Measurements from ENCODE around the gene SOX12. TPM values are rescaled to one million over a fixed set of nuclear protein-coding genes. Genes with fewer than 3 reads are reported as not detected.
A peak's percentile ranks its signal among the peaks of the same experiment; 100 is the strongest.

Gene SOX12
- total RNA-seq, 1 donor from 2014 or later = 10.2 TPM

- DNase-seq (ENCODE audit: low read depth) = no peak
- H3K4me3 ChIP-seq (ENCODE audit: low read depth, low read length) = no peak overlapping the region
- no peaks in the 10 kb centered on the region for H3K27me3 ChIP-seq (ENCODE audit: control insufficient read depth, insufficient read depth, low read length)
- TF ChIP-seq CTCF (IDR thresholded peaks at IDR 0.05; ENCODE audit: insufficient read depth, low read length, poor library complexity, severe bottlenecking) = no peak
- no peaks in the 10 kb centered on the region for H3K36me3 ChIP-seq (ENCODE audit: control insufficient read depth, insufficient read depth, low read length)
Observed at GRCh38 chr20:278607-279571, 46.5 kb upstream of the SOX12 start.

GRCh38 chr20:284172-284571, 41.2 kb upstream of the SOX12 start:
- no peaks in the 10 kb centered on the region for H3K27me3 ChIP-seq (ENCODE audit: control insufficient read depth, insufficient read depth, low read length)
- H3K4me3 ChIP-seq (ENCODE audit: low read depth, low read length) = no peak overlapping the region
- no peak for TF ChIP-seq CTCF (IDR thresholded peaks at IDR 0.05; ENCODE audit: insufficient read depth, low read length, poor library complexity, severe bottlenecking)
- no peaks in the 10 kb centered on the region for H3K36me3 ChIP-seq (ENCODE audit: control insufficient read depth, insufficient read depth, low read length)
- no peak for DNase-seq (ENCODE audit: low read depth)

- no peak for DNase-seq (ENCODE audit: low read depth)
- Histone ChIP-seq H3K4me3 (ENCODE audit: low read depth, low read length) (no peak overlapping the region), H3K27me3 (ENCODE audit: control insufficient read depth, insufficient read depth, low read length) (no peaks in the 10 kb centered on the region), H3K36me3 (ENCODE audit: control insufficient read depth, insufficient read depth, low read length) (no peaks in the 10 kb centered on the region)
- no peak for TF ChIP-seq CTCF (IDR thresholded peaks at IDR 0.05; ENCODE audit: insufficient read depth, low read length, poor library complexity, severe bottlenecking)
Observed at GRCh38 chr20:286508-286907, 38.8 kb upstream of the SOX12 start.

GRCh38 chr20:288956-289692, 36.2 kb upstream of the SOX12 start:
- Histone ChIP-seq H3K4me3 (ENCODE audit: low read depth, low read length) (no peak overlapping the region), H3K27me3 (ENCODE audit: control insufficient read depth, insufficient read depth, low read length) (no peaks in the 10 kb centered on the region), H3K36me3 (ENCODE audit: control insufficient read depth, insufficient read depth, low read length) (no peaks in the 10 kb centered on the region)
- DNase-seq (ENCODE audit: low read depth) = no peak
- TF ChIP-seq CTCF (IDR thresholded peaks at IDR 0.05; ENCODE audit: insufficient read depth, low read length, poor library complexity, severe bottlenecking) = no peak

- no peak for TF ChIP-seq CTCF (IDR thresholded peaks at IDR 0.05; ENCODE audit: insufficient read depth, low read length, poor library complexity, severe bottlenecking)
- Histone ChIP-seq H3K4me3 (ENCODE audit: low read depth, low read length) (peak overlapping the region; percentile 81), H3K36me3 (ENCODE audit: control insufficient read depth, insufficient read depth, low read length) (no peaks in the 10 kb centered on the region), H3K27me3 (ENCODE audit: control insufficient read depth, insufficient read depth, low read length) (no peaks in the 10 kb centered on the region)
- no peak for DNase-seq (ENCODE audit: low read depth)
Observed at GRCh38 chr20:289693-290083, 35.7 kb upstream of the SOX12 start.

All from kidney epithelial cell (primary cell).